Measurements from ENCODE around the gene RAC2. TPM values are rescaled to one million over a fixed set of nuclear protein-coding genes. Genes with fewer than 3 reads are reported as not detected.
A peak's percentile ranks its signal among the peaks of the same experiment; 100 is the strongest.
"Not testable (repeated sequence)": the region's sequence is repeated elsewhere in the genome, so short reads cannot be mapped to it uniquely, and the experiment has no call there.

Gene RAC2
- total RNA-seq, 4 donors from 2014 or later: 10.0 to 124 (median 20.6) TPM

- Histone ChIP-seq H3K27me3 (peaks cover 0 to under 1% of the 10 kb centered on the region in 2 donors), H3K36me3 (no peaks in the 10 kb centered on the region)
- TF ChIP-seq POLR2A (IDR thresholded peaks at IDR 0.05): no peak
Measured at GRCh38 chr22:37254209-37254866, 10.3 kb upstream of the RAC2 start.

GRCh38 chr22:37253126-37253660, 9.1 kb upstream of the RAC2 start:
- no peak overlapping the region for H3K27ac ChIP-seq
- H3K36me3 ChIP-seq: no peaks in the 10 kb centered on the region
- H3K27me3 ChIP-seq: no peaks in the 10 kb centered on the region
- H3K4me3 ChIP-seq: no peak overlapping the region
- TF ChIP-seq POLR2A (IDR thresholded peaks at IDR 0.05) (no peak), CTCF (IDR thresholded peaks at IDR 0.05) (no peak)
- H3K9me3 ChIP-seq: no peaks in the 10 kb centered on the region
- peak in 2 of 3 donors; percentile 3 to 6 for DNase-seq
- H3K4me1 ChIP-seq: peaks cover 0 to 6% (median 0%) of the 10 kb centered on the region in 4 donors

More at GRCh38 chr22:37254209-37254866, 10.3 kb upstream of the RAC2 start:
- Histone ChIP-seq H3K27ac (no peak overlapping the region), H3K4me1 (peaks cover 0 to 6% (median 0%) of the 10 kb centered on the region in 4 donors), H3K9me3 (no peaks in the 10 kb centered on the region), H3K4me3 (no peak overlapping the region)
- DNase-seq: peak in 2 of 3 donors; percentile 2 to 31

GRCh38 chr22:37251836-37252235, 7.8 kb upstream of the RAC2 start:
- not testable (repeated sequence) for H3K36me3 ChIP-seq, H3K4me1 ChIP-seq, H3K9me3 ChIP-seq, H3K27me3 ChIP-seq, H3K27ac ChIP-seq, H3K4me3 ChIP-seq
- DNase-seq: peak in 2 of 3 donors; percentile 5 to 22

GRCh38 chr22:37249986-37250385, 5.9 kb upstream of the RAC2 start:
- Histone ChIP-seq H3K9me3 (no peaks in the 10 kb centered on the region), H3K27me3 (no peaks in the 10 kb centered on the region), H3K36me3 (no peaks in the 10 kb centered on the region), H3K27ac (no peak overlapping the region), H3K4me3 (no peak overlapping the region), H3K4me1 (peaks cover 0 to 4% (median 4%) of the 10 kb centered on the region in 4 donors)
- TF ChIP-seq CTCF (IDR thresholded peaks at IDR 0.05): no peak
- DNase-seq: peak in 1 of 3 donors; percentile 23

GRCh38 chr22:37248251-37248650, 4.2 kb upstream of the RAC2 start:
- peak overlapping the region in 1 of 4 donors; percentile 39 for H3K27ac ChIP-seq
- TF ChIP-seq CTCF (IDR thresholded peaks at IDR 0.05) (no peak), POLR2A (IDR thresholded peaks at IDR 0.05) (no peak)
- H3K36me3 ChIP-seq: no peaks in the 10 kb centered on the region
- H3K4me1 ChIP-seq: peaks cover 0 to 18% (median 11%) of the 10 kb centered on the region in 4 donors
- no peaks in the 10 kb centered on the region for H3K9me3 ChIP-seq
- DNase-seq: peak in 1 of 3 donors; percentile 46
- no peak overlapping the region for H3K4me3 ChIP-seq
- H3K27me3 ChIP-seq: peaks cover 0 to 5% of the 10 kb centered on the region in 2 donors

- Histone ChIP-seq H3K4me1 (peaks cover 0 to 23% (median 15%) of the 10 kb centered on the region in 4 donors), H3K27me3 (peaks cover 0 to 5% of the 10 kb centered on the region in 2 donors), H3K36me3 (no peaks in the 10 kb centered on the region), H3K4me3 (no peak overlapping the region), H3K9me3 (no peaks in the 10 kb centered on the region), H3K27ac (peak overlapping the region in 2 of 4 donors; percentile 19 to 91)
- TF ChIP-seq CTCF (IDR thresholded peaks at IDR 0.05) (no peak), POLR2A (IDR thresholded peaks at IDR 0.05) (no peak)
- no peak for DNase-seq
Measured at GRCh38 chr22:37245740-37246139, 1.7 kb upstream of the RAC2 start.

All from Peyer's patch (tissue), 4 donors.